Type B pancreatic cell (in vitro differentiated cells): ENCODE measurements around the gene HSPA1L. TPM values are rescaled to one million over a fixed set of nuclear protein-coding genes. Genes with fewer than 3 reads are reported as not detected.
A peak's percentile ranks its signal among the peaks of the same experiment; 100 is the strongest.

Experiments
- DNase-seq: peaks from one replicate; pipeline ENCODE4 v3.0.0; 2021; ENCODE audit warnings: mixed read lengths; ENCODE audit not compliant: unreplicated experiment; ENCODE audit errors: extremely low spot score
- H3K27ac Mint-ChIP-seq: 2 replicates; pipeline ENCODE4 v1.8.0; 2021; ENCODE audit warnings: mild to moderate bottlenecking, mixed read lengths
- H3K27me3 Mint-ChIP-seq: 2 replicates; pipeline ENCODE4 v1.8.0; 2021; ENCODE audit warnings: mixed read lengths
- H3K36me3 Mint-ChIP-seq: 2 replicates; pipeline ENCODE4 v1.8.0; 2021; ENCODE audit warnings: mixed read lengths
- H3K4me1 Mint-ChIP-seq: one replicate; pipeline ENCODE4 v1.8.0; 2021; ENCODE audit warnings: mixed read lengths; ENCODE audit not compliant: unreplicated experiment
- H3K4me3 Mint-ChIP-seq: 2 replicates; pipeline ENCODE4 v1.8.0; 2021; ENCODE audit warnings: mild to moderate bottlenecking, mixed read lengths
- H3K9me3 Mint-ChIP-seq: 2 replicates; pipeline ENCODE4 v1.8.0; 2021; ENCODE audit warnings: mixed read lengths
- total RNA-seq: library from RNA; stranded (reverse); gene quantifications from 2 replicates; pipeline ENCODE4 v1.2.1, GENCODE V29; 2021; ENCODE audit warnings: low replicate concordance
- TF ChIP-seq, protein P1 (sequence below): fragments of 200-600 bp; sonication (generic); conservative IDR thresholded peaks from 2 replicates; pipeline ENCODE4 v1.5.0; 2021; ENCODE audit warnings: antibody characterized with exemption, mild to moderate bottlenecking

Gene HSPA1L
- total RNA-seq, 1 donor from 2014 or later, result 1.8 TPM

DNA sequence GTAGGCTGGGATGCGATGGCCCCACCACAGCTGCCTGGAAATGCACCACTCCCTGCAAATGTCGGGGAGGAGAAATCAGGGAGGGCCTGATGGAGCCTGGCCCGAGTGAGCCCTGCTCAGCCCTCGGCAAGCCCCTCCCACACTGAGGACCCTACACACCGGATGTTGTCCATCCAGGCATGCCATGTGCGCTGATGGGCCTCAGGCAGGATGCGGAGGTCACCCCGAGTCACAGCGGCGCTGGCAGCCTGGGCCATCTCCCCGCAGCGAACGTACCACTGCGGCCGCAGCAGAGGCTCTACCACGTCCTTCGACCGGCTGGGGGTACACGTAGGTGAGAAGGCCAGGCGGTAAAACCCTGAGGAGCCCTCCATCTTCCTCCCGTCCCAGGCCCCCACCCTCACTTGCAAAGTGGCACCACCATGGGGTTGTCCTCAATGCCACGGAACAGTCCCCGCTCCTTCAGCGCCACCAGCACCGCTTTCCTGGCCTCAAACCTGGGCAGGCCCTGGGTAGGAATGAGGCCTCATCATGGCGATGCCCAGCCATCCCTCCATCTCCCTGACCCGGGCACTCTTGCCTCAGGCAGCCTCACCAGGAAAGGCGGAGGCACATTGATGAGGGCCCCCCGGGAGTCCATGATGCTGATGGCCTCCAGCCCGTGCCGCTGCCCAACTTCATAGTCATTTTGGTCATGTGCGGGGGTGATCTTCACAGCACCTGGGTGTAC, 32.8 kb downstream of the HSPA1L start:
- peaks cover 4% of the 10 kb centered on the region for H3K36me3 Mint-ChIP-seq
- H3K27ac Mint-ChIP-seq, result no peak overlapping the region
- H3K27me3 Mint-ChIP-seq, result no peaks in the 10 kb centered on the region
- H3K4me1 Mint-ChIP-seq, result no peaks in the 10 kb centered on the region
- H3K9me3 Mint-ChIP-seq, result no peaks in the 10 kb centered on the region
- TF ChIP-seq, protein P1, sequence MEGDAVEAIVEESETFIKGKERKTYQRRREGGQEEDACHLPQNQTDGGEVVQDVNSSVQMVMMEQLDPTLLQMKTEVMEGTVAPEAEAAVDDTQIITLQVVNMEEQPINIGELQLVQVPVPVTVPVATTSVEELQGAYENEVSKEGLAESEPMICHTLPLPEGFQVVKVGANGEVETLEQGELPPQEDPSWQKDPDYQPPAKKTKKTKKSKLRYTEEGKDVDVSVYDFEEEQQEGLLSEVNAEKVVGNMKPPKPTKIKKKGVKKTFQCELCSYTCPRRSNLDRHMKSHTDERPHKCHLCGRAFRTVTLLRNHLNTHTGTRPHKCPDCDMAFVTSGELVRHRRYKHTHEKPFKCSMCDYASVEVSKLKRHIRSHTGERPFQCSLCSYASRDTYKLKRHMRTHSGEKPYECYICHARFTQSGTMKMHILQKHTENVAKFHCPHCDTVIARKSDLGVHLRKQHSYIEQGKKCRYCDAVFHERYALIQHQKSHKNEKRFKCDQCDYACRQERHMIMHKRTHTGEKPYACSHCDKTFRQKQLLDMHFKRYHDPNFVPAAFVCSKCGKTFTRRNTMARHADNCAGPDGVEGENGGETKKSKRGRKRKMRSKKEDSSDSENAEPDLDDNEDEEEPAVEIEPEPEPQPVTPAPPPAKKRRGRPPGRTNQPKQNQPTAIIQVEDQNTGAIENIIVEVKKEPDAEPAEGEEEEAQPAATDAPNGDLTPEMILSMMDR, result no peak
- no peak for DNase-seq
- no peak overlapping the region for H3K4me3 Mint-ChIP-seq

DNA sequence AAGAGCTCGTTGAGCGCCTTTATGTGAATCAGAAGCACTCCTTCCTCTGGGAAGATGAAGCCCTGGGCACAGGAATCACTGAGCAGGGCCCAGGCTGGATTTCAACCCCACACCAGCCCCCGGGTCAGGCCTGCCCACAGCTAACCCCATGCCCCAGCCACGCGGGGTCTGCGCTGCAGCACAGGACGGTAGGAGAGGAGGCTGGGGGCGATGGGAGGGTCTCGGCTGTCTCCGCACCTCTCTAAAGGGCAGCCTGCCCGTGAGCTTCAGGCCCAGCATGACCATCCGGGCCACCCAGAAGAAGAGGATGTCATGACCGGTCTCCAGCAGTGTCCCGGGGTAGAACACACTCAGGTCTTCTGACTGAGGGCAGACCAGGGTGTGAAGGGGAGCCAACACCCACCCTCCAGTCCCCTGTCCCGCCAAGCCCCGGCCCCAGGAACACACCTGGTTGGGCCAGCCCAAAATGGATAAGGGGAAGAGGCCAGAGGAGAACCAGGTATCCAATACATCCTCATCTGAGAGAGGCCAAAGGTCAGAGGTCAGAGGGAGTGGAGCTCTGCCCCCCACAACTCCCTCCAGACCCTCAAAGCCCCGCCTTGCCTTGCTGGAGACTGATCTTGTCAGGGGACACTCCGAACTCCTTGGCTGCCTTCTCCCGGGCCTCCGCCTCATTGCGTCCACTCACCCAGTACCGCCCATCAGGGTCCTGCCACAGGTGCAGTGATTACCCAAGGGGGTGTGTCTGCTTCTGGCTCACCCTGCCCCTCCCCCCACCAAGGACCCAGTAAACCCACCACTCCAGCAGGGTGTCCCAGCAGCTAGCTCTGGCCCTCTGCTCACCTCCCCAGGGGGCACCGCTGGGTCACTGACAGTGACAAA, 33.6 kb downstream of the HSPA1L start:
- DNase-seq, result no peak
- H3K9me3 Mint-ChIP-seq, result no peaks in the 10 kb centered on the region
- H3K27ac Mint-ChIP-seq, result peak overlapping the region; percentile 8
- no peaks in the 10 kb centered on the region for H3K27me3 Mint-ChIP-seq
- H3K4me3 Mint-ChIP-seq, result no peak overlapping the region
- peaks cover 4% of the 10 kb centered on the region for H3K36me3 Mint-ChIP-seq
- TF ChIP-seq, protein P1, result no peak
- H3K4me1 Mint-ChIP-seq, result peaks cover 3% of the 10 kb centered on the region

DNA sequence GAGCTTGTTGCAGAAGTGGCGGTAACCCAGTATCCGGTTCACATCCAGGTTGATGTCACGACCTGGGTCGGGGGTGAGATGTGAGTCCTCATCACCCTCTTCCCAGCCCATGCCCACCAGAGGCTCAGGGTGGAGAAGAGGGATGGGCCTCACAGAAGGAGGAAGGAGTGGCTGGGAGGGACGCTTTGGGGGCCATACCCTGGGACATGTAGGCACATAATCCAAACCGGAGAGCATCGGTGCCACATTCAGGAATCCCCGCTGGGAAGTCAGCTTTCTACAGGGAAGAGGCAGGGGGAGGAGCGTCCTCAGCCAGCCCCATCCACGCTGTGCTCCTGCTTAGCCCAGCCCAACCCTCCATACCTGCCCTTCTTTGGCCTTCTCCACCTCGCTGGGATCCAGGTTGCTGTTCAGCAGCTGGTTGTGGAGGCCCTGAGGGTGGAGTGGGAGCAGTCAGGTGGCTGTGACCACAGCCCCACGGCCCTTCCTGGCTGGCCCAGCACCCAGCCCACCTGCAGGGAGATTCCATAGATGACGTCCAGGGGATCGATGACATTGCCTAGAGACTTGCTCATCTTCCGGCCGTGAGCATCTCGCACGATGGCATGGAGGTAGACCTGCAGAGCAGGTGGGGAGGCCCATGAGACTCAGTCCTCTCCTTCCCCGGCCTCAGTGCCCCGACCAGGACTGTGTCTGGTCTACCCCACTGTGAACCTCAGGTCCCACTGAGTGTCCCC, 34.4 kb downstream of the HSPA1L start:
- H3K27me3 Mint-ChIP-seq, result no peaks in the 10 kb centered on the region
- no peak for DNase-seq
- no peaks in the 10 kb centered on the region for H3K9me3 Mint-ChIP-seq
- H3K36me3 Mint-ChIP-seq, result peaks cover 4% of the 10 kb centered on the region
- peaks cover 6% of the 10 kb centered on the region for H3K4me1 Mint-ChIP-seq
- TF ChIP-seq, protein P1, result no peak
- peak overlapping the region; percentile 8 for H3K27ac Mint-ChIP-seq
- H3K4me3 Mint-ChIP-seq, result no peak overlapping the region

DNA sequence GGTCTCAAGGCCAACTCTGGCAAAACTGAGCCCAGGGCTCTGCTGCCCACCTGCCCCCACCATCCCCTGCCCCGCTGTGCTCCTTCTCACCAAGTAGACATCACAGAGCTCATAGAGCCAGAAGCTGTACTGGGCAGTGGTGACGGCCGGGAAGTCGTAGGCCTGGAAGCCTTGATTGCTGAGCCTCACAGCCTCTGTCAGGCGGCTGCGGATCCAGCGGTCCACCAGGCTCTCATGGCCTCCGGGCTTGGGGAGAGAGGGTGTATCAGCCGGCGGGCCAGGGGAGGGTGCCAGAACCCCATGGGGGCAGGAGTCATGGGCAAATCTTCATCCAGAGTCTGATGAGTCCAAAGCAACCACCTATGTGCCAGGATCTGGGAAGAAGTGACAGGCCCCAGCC, 35.2 kb downstream of the HSPA1L start:
- Mint-ChIP-seq H3K27me3 (no peaks in the 10 kb centered on the region), H3K27ac (no peak overlapping the region), H3K4me3 (no peak overlapping the region), H3K36me3 (peaks cover 4% of the 10 kb centered on the region), H3K4me1 (peaks cover 11% of the 10 kb centered on the region), H3K9me3 (no peaks in the 10 kb centered on the region)
- TF ChIP-seq, protein P1, result no peak
- no peak for DNase-seq

DNA sequence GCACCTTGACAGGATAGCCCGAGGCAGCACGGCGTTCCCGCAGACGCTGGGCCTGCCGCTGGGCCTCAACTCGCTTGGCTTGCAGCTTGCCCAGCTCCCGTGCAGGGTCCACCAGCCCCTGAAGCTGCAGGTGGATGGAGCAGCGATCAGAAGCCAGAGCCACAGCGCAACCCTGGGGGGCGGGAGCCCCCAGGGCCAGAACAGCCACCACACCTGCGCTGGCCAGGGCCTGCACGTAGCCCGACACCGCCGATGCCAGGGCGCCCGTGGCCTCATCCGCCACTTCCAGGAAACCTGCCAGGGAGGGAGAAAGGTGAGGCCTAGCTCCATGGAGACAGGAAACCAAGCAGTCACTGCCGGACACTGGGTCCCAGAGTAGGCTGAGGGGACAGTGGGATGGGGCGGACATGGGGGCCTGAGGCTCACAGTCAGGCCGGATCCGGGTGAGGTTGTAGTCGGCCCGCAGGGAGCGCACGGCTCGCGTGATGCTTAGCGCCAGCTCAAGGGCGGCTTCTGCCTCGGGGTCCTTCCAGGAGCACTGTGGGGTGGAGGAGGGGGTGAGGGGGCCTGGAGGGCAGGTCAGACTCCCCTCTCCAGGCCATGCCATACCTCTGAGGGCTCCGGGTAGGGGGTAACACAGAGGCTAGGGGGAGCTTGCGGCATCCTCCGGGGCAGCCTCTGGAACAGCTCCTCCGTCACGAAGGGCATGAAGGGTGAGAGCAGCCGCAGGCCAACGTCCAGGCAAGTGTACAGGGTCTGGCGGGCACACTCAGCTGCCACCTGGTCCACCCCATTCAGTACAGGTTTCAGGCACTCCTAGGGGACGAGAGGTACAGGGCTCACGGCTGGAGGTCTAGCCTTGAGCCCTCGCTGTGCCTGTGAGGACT, 35.8 kb downstream of the HSPA1L start:
- Mint-ChIP-seq H3K9me3 (no peaks in the 10 kb centered on the region), H3K36me3 (peaks cover 4% of the 10 kb centered on the region), H3K4me1 (peaks cover 11% of the 10 kb centered on the region), H3K4me3 (no peak overlapping the region), H3K27me3 (no peaks in the 10 kb centered on the region), H3K27ac (no peak overlapping the region)
- DNase-seq, result no peak
- TF ChIP-seq, protein P1, result no peak
